Measurements from ENCODE around the gene TAF11L3.
"Not testable (repeated sequence)": the region's sequence is repeated elsewhere in the genome, so short reads cannot be mapped to it uniquely, and the experiment has no call there.

Gene TAF11L3

DNA sequence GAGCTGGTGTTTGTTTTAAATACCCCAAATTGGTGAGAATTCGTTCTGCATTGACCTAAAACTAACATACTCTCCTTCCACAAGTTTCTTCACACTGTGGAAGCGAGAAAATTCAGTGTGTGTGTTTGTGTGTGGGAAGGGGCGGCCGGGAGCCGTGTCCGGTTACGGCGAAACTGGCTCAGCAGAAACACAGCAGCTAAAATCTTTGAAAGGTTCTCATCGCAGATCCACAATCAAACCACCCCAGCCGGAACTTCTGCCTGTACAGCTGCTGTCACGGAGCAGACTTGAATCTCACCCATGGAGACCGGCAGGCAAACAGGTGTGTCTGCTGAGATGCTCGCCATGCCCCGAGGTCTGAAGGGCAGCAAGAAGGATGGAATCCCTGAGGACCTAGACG lies at the start of gene TAF11L3:
Gene TAF11L3, plus strand, starts transcription at position 301 of the 400 bp plus-strand sequence.
- DNase-seq (ENCODE audit: low read depth in 2 of 2): not testable (repeated sequence)

DNA sequence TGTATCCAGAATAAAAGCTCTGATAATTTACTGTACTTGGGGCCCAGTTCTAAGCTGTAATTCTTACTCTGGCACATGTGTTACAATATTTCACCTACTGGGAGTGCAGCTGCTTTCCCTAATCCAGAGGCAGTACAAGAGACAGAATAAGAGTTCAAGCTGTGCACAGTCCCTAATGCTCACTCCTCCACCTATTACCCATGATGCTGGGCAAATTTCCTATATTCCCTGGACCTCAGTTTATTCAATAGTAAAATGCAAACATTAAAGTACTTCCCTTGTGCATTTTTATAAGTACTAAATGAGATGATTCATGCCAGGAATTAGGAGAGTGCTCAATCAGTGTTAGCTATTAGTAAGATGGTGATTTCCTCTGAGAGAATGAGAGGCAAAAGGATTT lies 48.1 kb upstream of the TAF11L3 start:
- no peak for DNase-seq (ENCODE audit: low read depth in 2 of 2)

DNA sequence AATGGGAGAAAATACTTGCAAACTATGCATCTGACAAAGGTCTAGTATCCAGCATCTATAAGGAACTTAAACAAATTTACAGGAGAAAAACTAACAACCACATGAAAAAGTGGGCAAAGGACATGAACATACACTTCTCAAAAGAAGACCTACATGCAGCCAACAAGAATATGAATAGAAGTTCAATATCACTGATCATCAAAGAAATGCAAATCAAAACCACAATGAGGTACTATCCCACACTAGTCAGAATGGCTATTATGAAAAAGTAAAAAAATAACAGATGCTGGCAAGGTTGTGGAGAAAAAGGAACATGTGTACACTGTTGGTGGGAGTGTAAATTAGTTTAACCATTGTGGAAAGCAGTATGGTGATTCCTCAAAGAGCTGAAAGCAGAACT lies 43.1 kb upstream of the TAF11L3 start:
- not testable (repeated sequence) for DNase-seq (ENCODE audit: low read depth in 2 of 2)

DNA sequence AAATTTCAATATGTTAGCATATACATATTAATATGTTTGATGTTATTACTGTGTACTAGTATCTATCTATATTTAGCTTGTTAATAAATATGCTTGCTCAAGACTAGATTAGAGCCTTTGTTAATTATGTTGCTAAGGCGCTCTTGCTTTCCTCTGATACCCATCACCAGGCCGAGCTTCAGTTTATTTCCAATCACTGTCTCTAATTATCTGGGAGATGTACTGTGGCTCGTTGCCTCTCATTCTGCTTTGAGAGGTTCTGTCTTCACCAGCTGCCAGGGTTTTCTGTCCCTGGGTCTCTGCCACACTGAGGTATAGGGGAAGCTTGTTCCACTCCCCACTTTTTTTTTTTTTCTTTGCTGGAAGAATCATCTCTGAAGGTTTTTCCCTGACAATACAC lies 41.1 kb upstream of the TAF11L3 start:
- no peak for DNase-seq (ENCODE audit: low read depth in 2 of 2)

DNA sequence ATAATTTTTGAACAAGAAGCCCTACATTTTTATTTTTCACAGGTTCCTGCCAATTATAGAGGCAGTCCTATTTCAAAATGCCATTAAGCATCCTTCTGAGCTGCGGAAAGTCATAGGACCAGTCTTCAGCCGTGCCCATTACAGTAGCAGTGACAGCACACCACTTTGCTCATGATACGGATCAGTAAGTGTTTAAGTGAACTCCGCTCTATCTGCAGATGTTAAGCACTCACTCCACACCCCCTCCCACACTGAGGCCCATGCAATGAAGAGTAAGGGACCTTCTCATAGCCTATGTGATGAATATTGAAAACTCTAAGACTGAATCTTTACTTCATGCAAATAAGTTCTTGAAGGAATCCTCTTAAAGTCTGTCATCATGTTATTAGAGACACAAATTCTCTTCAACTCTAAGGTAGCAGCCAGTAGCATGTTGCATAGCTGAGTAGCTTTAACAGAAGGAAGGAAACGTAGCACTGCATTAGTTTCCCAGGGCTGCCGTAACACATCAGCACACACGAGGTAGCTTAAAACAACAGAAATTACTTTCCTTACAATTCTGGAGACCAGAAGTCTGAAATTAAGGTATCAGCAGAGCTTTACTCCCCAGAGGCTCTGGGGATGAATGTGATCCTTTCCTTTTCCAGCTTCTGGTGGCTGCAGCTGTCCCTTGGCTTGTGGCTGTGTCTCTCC lies 40.4 kb upstream of the TAF11L3 start:
- DNase-seq (ENCODE audit: low read depth in 2 of 2): no peak

DNA sequence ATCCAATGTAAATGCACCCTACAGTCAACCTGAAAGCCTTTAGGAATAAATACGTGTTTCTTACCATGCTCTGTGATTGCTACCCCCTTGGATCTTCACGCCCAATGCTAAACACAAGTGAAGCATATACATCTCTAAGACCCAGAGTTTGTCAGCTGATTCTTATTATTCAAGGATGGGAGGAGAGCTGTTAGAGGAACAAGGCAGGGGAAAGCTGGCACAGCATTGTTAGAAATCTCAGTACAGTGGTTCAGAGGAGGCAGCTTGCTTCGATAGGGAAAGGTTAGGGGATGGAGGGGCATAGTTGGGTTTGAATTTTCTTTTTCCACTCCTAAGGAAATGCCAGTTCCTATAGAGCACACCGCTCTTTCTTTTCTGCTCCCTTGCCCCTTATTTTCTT lies 36.8 kb upstream of the TAF11L3 start:
- DNase-seq (ENCODE audit: low read depth in 2 of 2): no peak

DNA sequence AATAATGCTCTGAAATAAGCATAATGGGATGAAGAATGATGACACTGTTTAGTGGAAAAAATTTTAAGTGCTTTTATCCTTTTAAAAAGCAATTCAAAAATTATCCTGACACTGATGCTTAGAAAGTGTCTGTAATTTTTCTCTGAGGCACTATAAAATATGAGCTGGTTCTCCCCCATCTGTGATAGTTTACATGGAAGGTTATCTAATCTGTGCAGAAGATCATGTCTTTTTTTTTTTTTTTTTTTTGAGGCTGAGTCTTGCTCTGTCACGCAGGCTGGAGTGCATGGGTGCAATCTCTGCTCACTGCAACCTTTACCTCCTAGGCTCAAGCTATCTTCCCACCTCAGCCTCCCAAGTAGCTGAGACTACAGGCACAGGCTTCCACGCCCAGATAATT lies 35.4 kb upstream of the TAF11L3 start:
- no peak for DNase-seq (ENCODE audit: low read depth in 2 of 2)

DNA sequence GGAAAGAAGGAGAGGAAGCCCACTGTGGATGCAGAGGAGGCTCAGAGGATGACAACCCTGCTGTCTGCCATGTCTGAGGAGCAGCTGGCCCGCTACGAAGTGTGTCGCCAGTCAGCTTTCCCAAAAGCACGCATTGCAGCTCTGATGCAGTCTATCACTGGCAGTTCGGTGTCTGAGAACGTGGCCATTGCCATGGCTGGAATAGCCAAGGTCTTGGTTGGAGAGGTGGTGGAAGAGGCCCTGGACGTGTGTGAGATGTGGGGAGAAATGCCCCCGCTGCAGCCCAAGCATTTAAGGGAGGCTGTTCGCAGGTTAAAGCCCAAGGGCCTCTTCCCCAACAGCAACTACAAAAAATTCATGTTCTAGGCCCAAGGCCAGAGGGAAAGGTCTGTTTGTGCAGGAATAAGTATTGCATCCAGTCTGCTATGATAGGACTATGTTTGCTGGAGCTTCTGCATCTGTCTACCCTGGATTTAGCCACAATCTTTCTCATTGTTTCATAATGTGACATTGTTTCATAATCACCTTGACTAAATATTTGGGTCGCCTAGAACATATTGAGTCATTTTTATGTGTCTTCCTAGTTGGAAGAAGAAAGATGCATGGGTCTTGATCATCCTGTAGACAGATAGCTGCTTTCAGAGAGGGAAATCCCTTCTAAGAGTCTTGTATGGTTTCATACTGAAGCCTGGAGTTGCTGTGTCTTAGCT lies 31.5 kb upstream of the TAF11L3 start:
- not testable (repeated sequence) for DNase-seq (ENCODE audit: low read depth in 2 of 2)

DNA sequence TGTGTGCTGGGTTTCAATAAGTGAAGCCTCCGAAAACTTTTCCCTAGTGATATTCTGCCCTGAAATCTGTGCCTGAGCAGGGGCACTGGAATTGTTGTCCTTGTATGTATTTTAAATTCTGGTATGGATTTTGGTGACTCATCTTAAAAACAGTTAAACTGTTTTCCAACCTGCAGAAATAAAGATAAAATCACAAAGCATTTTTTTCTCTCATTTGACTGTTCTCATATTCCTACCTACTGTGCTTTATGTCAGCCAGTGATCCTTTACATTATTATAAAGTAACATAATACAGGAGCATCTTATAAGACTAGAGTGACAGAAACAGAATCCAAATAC lies 31.0 kb upstream of the TAF11L3 start:
- no peak for DNase-seq (ENCODE audit: low read depth in 2 of 2)

DNA sequence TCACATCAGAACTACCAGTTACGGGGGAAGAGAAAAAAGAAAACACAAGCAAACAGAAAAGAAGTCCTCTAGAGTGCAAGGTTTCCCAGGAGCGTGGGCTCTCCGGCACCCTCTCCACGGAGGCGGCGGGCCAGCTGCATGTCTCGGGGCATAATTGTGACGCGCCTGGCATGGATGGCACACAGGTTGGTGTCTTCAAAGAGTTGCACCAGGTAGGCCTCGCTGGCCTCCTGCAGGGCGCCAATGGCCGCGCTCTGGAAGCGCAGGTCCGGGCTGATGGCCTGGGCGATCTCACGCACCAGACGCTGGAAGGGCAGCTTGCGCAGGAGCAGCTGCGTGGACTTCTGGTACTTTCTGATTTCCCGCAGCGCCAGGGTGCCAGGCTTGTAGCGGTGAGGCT lies 26.9 kb upstream of the TAF11L3 start:
- DNase-seq (ENCODE audit: low read depth in 2 of 2): not testable (repeated sequence)

DNA sequence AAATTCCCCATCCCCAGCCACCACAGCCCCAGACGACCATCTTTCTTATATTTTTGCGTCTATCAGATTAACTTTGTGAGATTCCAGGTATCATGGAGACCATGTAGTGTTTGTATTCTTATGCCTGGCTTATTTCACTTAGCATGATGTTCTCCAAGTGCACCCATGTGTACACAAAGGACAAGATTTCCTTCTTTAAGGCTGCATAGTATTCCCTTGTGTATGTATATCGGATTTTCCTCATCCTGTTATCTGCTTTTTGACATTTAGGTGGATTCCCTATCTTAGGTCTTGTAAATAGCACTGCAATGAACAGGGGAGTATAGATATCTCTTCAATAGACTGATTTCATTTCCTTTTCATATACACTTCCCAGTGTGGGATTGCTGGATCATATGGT lies 25.4 kb upstream of the TAF11L3 start:
- no peak for DNase-seq (ENCODE audit: low read depth in 2 of 2)

DNA sequence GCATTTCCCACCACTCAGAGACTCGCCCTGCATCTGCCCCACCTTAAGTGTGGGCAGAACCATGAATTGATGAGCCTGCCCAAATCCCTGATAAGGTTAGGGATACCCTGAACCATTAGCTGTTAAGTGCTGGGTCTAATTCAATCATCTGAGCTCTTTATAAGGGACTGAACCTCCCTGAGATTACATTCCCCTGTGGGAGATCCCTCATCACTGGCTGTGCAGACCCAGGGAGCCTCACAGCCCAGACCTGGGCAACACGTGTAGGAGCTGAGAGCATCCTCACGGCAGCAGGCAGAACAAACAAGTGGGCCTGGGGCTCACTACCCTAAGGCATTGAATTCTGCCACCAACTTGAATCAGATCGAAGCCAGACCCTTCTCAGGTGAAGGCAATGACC lies 20.7 kb upstream of the TAF11L3 start:
- DNase-seq (ENCODE audit: low read depth in 2 of 2): no peak

DNA sequence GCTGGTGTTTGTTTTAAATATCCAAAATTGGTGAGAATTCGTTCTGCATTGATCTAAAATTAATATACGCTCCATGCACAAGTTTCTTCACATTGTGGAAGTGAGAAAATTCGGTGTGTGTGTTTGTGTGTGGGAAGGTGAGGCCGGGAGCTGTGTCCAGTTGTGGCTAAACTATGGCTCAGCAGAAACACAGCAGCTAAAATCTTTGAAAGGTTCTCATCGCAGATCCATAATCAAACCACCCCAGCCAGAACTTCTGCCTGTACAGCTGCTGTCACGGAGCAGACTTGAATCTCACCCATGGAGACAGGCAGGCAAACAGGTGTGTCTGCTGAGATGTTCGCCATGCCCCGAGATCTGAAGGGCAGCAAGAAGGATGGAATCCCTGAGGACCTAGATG lies 20.2 kb upstream of the TAF11L3 start, which contains the start of gene TAF11L2:
Gene TAF11L2, plus strand, starts transcription at position 301 of the 400 bp plus-strand sequence.
- not testable (repeated sequence) for DNase-seq (ENCODE audit: low read depth in 2 of 2)

DNA sequence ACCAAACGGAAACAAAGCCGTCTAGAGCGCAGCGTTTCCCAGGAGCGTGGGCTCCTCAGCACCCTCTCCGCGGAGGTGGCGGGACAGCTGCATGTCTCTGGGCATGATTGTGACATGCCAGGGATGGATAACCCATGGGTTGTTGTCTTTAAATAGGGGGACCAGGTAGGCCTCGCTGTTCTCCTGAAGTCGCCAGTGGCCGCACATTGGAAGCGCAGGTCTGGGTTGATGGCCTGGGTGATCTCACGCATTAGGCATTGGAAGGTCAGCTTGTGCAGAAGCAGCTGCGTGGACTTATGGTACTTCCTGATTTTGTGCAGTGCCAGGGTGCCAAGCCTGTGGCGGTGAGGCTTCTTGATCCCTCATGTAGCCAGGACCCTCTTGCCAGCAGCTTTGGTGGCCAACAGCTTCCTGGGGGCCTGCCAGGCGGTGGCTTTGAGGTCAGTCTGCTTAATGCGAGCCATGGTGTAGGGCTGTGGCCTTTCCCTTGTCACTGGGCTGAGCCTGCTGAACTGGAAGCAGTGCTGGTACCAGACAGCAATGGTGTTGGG lies 6.3 kb upstream of the TAF11L3 start:
- no peak for DNase-seq (ENCODE audit: low read depth in 2 of 2)

DNA sequence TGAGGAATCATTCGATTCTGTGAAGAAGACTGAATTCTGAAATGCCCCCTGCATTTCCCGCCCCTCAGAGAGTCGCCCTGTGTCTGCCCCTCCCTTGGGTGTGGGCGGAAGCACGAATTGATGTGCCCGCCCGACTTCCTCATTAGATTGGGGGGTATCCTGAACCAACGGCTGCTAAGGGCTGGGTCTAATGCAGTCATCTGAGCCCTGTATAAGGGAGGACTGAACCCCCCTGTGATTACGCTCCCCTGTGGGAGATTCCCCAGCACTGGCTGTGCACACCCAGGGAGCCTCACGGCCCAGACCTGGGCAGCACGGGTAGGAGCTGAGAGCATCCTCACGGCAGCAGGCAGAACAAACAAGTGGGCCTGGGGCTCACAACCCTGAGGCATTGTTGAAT lies 641 bp upstream of the TAF11L3 start:
- DNase-seq (ENCODE audit: low read depth in 2 of 2): not testable (repeated sequence)

DNA sequence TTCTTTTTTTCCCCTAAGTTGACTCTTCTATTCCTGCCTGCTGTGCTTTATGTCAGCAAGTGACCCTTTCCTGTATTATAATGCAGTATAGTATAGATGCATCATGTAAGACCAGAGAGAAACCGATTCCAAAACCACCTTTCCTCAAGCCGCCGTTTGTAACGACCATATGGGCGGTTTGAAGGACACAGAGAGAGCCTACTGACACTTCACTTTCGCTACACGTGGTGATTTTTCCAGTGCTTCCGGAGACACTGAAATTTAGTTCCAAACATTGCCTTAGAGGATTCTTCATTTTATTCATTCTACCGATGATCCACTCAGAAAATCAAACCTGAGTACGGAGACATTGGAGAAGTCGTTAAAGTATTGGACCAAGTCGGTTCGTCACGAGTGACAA lies 1.3 kb downstream of the TAF11L3 start:
- DNase-seq (ENCODE audit: low read depth in 2 of 2): not testable (repeated sequence)

DNA sequence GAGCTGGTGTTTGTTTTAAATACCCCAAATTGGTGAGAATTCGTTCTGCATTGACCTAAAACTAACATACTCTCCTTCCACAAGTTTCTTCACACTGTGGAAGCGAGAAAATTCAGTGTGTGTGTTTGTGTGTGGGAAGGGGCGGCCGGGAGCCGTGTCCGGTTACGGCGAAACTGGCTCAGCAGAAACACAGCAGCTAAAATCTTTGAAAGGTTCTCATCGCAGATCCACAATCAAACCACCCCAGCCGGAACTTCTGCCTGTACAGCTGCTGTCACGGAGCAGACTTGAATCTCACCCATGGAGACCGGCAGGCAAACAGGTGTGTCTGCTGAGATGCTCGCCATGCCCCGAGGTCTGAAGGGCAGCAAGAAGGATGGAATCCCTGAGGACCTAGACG lies 3.3 kb downstream of the TAF11L3 start, which contains the start of gene TAF11L4:
Gene TAF11L4, plus strand, starts transcription at position 301 of the 400 bp plus-strand sequence.
- DNase-seq (ENCODE audit: low read depth in 2 of 2): not testable (repeated sequence)

DNA sequence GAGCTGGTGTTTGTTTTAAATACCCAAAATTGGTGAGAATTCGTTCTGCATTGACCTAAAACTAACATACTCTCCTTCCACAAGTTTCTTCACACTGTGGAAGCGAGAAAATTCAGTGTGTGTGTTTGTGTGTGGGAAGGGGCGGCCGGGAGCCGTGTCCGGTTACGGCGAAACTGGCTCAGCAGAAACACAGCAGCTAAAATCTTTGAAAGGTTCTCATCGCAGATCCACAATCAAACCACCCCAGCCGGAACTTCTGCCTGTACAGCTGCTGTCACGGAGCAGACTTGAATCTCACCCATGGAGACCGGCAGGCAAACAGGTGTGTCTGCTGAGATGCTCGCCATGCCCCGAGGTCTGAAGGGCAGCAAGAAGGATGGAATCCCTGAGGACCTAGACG lies 6.8 kb downstream of the TAF11L3 start, which contains the start of gene TAF11L5:
Gene TAF11L5, plus strand, starts transcription at position 301 of the 400 bp plus-strand sequence.
- DNase-seq (ENCODE audit: low read depth in 2 of 2): not testable (repeated sequence)

DNA sequence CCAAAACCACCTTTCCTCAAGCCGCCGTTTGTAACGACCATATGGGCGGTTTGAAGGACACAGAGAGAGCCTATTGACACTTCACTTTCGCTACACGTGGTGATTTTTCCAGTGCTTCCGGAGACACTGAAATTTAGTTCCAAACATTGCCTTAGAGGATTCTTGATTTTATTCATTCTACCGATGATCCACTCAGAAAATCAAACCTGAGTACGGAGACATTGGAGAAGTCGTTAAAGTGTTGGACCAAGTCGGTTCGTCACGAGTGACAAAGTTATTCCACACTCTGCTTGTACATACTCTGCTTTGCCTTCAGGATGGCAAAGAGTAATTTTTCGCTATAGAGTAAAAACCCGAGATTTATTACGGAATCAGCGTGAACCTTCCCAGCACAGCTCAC lies 8.3 kb downstream of the TAF11L3 start:
- not testable (repeated sequence) for DNase-seq (ENCODE audit: low read depth in 2 of 2)

DNA sequence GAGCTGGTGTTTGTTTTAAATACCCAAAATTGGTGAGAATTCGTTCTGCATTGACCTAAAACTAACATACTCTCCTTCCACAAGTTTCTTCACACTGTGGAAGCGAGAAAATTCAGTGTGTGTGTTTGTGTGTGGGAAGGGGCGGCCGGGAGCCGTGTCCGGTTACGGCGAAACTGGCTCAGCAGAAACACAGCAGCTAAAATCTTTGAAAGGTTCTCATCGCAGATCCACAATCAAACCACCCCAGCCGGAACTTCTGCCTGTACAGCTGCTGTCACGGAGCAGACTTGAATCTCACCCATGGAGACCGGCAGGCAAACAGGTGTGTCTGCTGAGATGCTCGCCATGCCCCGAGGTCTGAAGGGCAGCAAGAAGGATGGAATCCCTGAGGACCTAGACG lies 10.2 kb downstream of the TAF11L3 start, which contains the start of gene TAF11L6:
Gene TAF11L6, plus strand, starts transcription at position 301 of the 400 bp plus-strand sequence.
- not testable (repeated sequence) for DNase-seq (ENCODE audit: low read depth in 2 of 2)
